GM18517 (cell line): ENCODE data around the gene DNAJC11.

ENCODE experiments used
- ATAC-seq: cut with Tn5 transposase; IDR thresholded peaks from one replicate; pipeline ENCODE4 v1.9.1; 2021; ENCODE audit warnings: mild to moderate bottlenecking, moderate library complexity; ENCODE audit not compliant: unreplicated experiment

The DNAJC11 gene

DNA sequence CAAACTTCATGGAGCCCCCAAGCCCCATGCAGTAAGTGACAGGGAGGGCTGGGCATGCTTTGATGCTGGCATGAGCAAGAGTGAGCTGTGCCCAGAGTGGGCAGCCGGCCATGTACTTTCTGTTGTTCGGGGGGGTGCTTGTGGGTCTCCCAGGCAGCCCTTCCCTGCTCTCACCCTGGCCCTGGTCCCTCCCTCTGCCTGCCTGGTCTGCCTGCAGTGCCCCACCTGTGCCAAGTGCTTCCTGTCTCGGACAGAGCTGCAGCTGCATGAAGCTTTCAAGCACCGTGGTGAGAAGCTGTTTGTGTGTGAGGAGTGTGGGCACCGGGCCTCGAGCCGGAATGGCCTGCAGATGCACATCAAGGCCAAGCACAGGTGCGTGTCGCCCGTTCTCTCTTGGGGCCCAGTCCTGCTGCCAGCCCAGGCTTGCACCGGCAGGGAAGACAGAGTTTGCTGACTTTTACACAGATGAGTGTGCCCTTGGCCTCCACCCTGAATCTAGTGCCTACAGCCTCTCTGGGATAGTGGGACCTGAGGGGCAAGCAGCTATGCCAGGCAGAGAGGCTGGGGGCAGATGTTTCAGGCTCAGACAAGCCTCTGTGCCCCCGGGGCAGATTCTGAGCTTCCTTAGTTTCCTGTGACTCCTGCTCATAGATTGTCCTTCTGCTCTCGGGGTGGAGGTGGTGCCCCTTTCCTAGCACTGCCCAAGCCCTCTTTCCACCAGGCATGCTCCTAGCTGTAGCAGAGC lies 114.2 kb downstream of the DNAJC11 start:
- no peak for ATAC-seq

DNA sequence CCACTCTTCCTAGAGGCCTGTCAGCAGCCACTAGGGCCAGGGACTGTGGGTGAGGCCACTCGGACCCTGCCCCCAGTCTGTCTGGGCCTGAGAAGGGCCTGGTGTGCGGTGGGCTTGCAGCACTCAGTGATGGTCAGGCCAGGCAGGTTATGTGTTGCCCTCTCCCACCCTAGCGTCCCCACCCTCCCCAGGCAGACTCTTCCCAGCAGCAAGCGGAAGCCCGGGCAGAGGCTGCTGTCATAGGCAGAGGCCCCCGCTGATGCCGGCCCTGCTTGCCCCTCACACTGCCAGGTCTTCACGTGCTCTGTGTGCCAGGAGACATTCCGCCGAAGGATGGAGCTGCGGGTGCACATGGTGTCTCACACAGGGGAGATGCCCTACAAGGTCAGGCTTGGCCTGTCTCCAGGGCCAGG lies 115.2 kb downstream of the DNAJC11 start:
- ATAC-seq: no peak

DNA sequence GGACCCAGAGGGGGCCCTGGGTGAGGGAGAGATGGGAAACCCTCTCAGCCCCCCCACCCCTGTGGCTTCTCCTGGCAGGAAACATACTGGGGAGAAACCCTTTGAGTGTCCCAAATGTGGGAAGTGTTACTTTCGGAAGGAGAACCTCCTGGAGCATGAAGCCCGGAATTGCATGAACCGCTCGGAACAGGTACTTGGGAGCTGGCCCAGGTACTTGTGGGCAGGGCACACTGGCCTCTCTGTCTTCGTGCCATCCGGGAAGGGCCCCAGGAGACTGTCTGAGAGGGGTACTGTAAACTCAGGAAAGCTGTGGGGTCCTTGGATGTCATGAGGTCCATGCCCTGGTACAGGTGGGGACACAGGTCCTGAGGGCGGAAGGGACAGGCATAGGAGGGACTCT lies 115.8 kb downstream of the DNAJC11 start:
- ATAC-seq: no peak

DNA sequence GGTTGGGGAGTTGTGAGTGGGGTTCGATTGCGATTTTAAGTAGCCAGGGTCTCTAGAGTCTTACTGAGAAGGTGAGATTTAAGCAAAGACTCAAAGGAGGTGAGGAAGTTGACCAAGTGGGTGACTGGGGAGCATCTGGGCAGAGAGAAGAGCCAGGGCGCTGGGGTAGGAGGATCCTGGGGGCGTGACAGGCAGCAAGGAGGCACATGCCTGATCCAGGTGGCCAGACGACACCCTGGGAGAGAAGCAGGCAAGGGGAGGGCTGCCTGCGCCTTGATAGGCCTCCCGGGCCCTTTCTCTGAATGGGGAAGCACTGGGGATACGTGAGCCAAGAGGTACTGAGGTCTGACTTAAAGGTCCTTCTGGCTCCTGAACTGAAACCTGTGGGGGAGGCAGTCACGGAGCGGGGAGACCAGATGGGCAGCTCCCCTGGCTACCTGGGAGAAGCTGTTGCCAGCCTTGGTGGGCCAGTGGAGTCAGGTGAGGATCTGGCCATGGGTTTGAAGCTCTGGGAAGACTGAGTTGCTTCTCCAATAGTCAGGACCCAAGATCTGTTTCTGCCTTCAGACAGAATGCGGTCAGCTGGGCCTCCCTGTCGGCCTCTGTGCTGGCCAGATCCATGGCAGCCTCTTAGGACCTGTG lies 116.4 kb downstream of the DNAJC11 start:
- ATAC-seq: no peak
